ENCODE measurements around the gene ABCC12. TPM values are rescaled to one million over a fixed set of nuclear protein-coding genes. Genes with fewer than 3 reads are reported as not detected.

Gene ABCC12
- total RNA-seq, 1 donor from 2014 or later: 0.06 TPM

- Mint-ChIP-seq H3K27me3 (ENCODE audit: insufficient read depth, low read depth) (no peaks in the 10 kb centered on the region), H3K27ac (no peak overlapping the region), H3K36me3 (peaks cover 2% of the 10 kb centered on the region), H3K9me3 (no peaks in the 10 kb centered on the region), H3K4me3 (no peak overlapping the region), H3K4me1 (peaks cover 4% of the 10 kb centered on the region)
- H3K79me2 ChIP-seq (ENCODE audit: low read depth): no peaks in the 10 kb centered on the region
- H3K9ac ChIP-seq: no peak overlapping the region
- no peak for DNase-seq (ENCODE audit: low spot score)
- no peaks in the 10 kb centered on the region for H3K4me1 ChIP-seq
- no peak overlapping the region for H2AFZ ChIP-seq (replicated peaks)
- no peak overlapping the region for H3K27ac ChIP-seq
- H3F3A ChIP-seq (ENCODE audit: low read depth): no peaks in the 10 kb centered on the region
- H3K4me3 ChIP-seq: no peak overlapping the region
- H3K9me3 ChIP-seq (ENCODE audit: low read depth): no peaks in the 10 kb centered on the region
- peaks cover 4% of the 10 kb centered on the region for H3K27me3 ChIP-seq
- no peaks in the 10 kb centered on the region for H4K20me1 ChIP-seq (ENCODE audit: low read depth)
- H3K36me3 ChIP-seq: no peaks in the 10 kb centered on the region
- H3K4me2 ChIP-seq: no peak overlapping the region
- TF ChIP-seq EZH2 (IDR thresholded peaks at IDR 0.05): no peak
- no peak for TF ChIP-seq EZH2phosphoT487 (IDR thresholded peaks at IDR 0.05)
- no peak for TF ChIP-seq CTCF (IDR thresholded peaks at IDR 0.05)
Measured at GRCh38 chr16:48152226-48152625, 3.6 kb downstream of the ABCC12 start.

GRCh38 chr16:48150707-48151106 lies 5.1 kb downstream of the ABCC12 start:
- Histone ChIP-seq H3K27me3 (no peaks in the 10 kb centered on the region), H3K9me3 (ENCODE audit: low read depth) (no peaks in the 10 kb centered on the region), H2AFZ (replicated peaks) (no peak overlapping the region), H3K9ac (no peak overlapping the region), H3F3A (ENCODE audit: low read depth) (no peaks in the 10 kb centered on the region), H3K4me2 (no peak overlapping the region), H4K20me1 (ENCODE audit: low read depth) (no peaks in the 10 kb centered on the region), H3K27ac (no peak overlapping the region), H3K4me3 (no peak overlapping the region), H3K4me1 (no peaks in the 10 kb centered on the region), H3K79me2 (ENCODE audit: low read depth) (no peaks in the 10 kb centered on the region), H3K36me3 (no peaks in the 10 kb centered on the region)
- DNase-seq (ENCODE audit: low spot score): no peak
- no peaks in the 10 kb centered on the region for H3K4me1 Mint-ChIP-seq
- H3K9me3 Mint-ChIP-seq: no peaks in the 10 kb centered on the region
- TF ChIP-seq CTCF (IDR thresholded peaks at IDR 0.05) (no peak), EZH2phosphoT487 (IDR thresholded peaks at IDR 0.05) (no peak), EZH2 (IDR thresholded peaks at IDR 0.05) (no peak)
- H3K4me3 Mint-ChIP-seq: no peak overlapping the region
- H3K27me3 Mint-ChIP-seq (ENCODE audit: insufficient read depth, low read depth): peaks cover 2% of the 10 kb centered on the region
- H3K27ac Mint-ChIP-seq: no peak overlapping the region
- H3K36me3 Mint-ChIP-seq: peaks cover 2% of the 10 kb centered on the region

- no peak overlapping the region for H3K27ac Mint-ChIP-seq
- peaks cover 2% of the 10 kb centered on the region for H3K27me3 Mint-ChIP-seq (ENCODE audit: insufficient read depth, low read depth)
- H2AFZ ChIP-seq (replicated peaks): no peak overlapping the region
- no peak overlapping the region for H3K4me2 ChIP-seq
- H3K4me1 Mint-ChIP-seq: no peaks in the 10 kb centered on the region
- H4K20me1 ChIP-seq (ENCODE audit: low read depth): no peaks in the 10 kb centered on the region
- H3K9me3 ChIP-seq (ENCODE audit: low read depth): no peaks in the 10 kb centered on the region
- H3K27me3 ChIP-seq: no peaks in the 10 kb centered on the region
- no peak overlapping the region for H3K4me3 Mint-ChIP-seq
- no peak overlapping the region for H3K27ac ChIP-seq
- no peak overlapping the region for H3K9ac ChIP-seq
- no peaks in the 10 kb centered on the region for H3F3A ChIP-seq (ENCODE audit: low read depth)
- H3K36me3 ChIP-seq: no peaks in the 10 kb centered on the region
- TF ChIP-seq EZH2phosphoT487 (IDR thresholded peaks at IDR 0.05): no peak
- no peak for TF ChIP-seq CTCF (IDR thresholded peaks at IDR 0.05)
- no peak for TF ChIP-seq EZH2 (IDR thresholded peaks at IDR 0.05)
- peaks cover 2% of the 10 kb centered on the region for H3K36me3 Mint-ChIP-seq
- H3K9me3 Mint-ChIP-seq: peaks cover 2% of the 10 kb centered on the region
- no peak overlapping the region for H3K4me3 ChIP-seq
- H3K4me1 ChIP-seq: no peaks in the 10 kb centered on the region
- no peaks in the 10 kb centered on the region for H3K79me2 ChIP-seq (ENCODE audit: low read depth)
- no peak for DNase-seq (ENCODE audit: low spot score)
Measured at GRCh38 chr16:48146710-48147109, 9.1 kb downstream of the ABCC12 start.
